OCI-LY1 (cell line): ENCODE results near the gene TANGO6.

ENCODE experiments used
- H2AFZ ChIP-seq: fragments of 200-600 bp; sonication (generic), shearing (Covaris generic); 2 replicates; pipeline ENCODE4 v1.6.0; 2014; ENCODE audit warnings: antibody characterized with exemption, mild to moderate bottlenecking, low read length
- H3F3A ChIP-seq: fragments of 200-600 bp; sonication (generic), shearing (Covaris generic); 2 replicates; pipeline ENCODE4 v1.6.0; 2014; ENCODE audit warnings: mild to moderate bottlenecking, antibody characterized with exemption, low read length, moderate library complexity; ENCODE audit not compliant: insufficient read depth
- H3K27ac ChIP-seq: fragments of 200-600 bp; sonication (generic); 2 replicates; pipeline ENCODE4 v1.5.1; 2014; ENCODE audit warnings: low read length, mixed run types, mild to moderate bottlenecking, low read depth; ENCODE audit not compliant: poor library complexity, severe bottlenecking
- H3K27me3 ChIP-seq: fragments of 200-600 bp; sonication (generic); 2 replicates; pipeline ENCODE4 v1.6.0; 2014; ENCODE audit warnings: antibody characterized with exemption, mild to moderate bottlenecking, low read length, moderate library complexity; ENCODE audit not compliant: insufficient read depth
- H3K36me3 ChIP-seq: fragments of 200-600 bp; sonication (generic); 2 replicates; pipeline ENCODE4 v1.6.1; 2014; ENCODE audit warnings: mild to moderate bottlenecking, antibody characterized with exemption, low read length, moderate library complexity, mixed read lengths; ENCODE audit not compliant: insufficient read depth
- H3K4me1 ChIP-seq: fragments of 200-600 bp; sonication (generic); 2 replicates; pipeline ENCODE4 v1.5.1; 2014; ENCODE audit warnings: mild to moderate bottlenecking, low read length, moderate library complexity; ENCODE audit not compliant: insufficient read depth, severe bottlenecking
- H3K4me2 ChIP-seq: fragments of 200-600 bp; sonication (generic), shearing (Covaris generic); 2 replicates; pipeline ENCODE4 v1.6.1; 2014; ENCODE audit warnings: low read length
- H3K4me3 ChIP-seq: fragments of 200-600 bp; sonication (generic); 2 replicates; pipeline ENCODE4 v1.5.1; 2014; ENCODE audit warnings: low read length, low read depth, mild to moderate bottlenecking, mixed read lengths; ENCODE audit not compliant: poor library complexity, severe bottlenecking
- H3K79me2 ChIP-seq: fragments of 200-600 bp; shearing (Covaris generic); 2 replicates; pipeline ENCODE4 v1.6.1; 2016; ENCODE audit warnings: mixed run types, low read length, mixed read lengths; ENCODE audit not compliant: insufficient read depth
- H3K9ac ChIP-seq: fragments of 200-600 bp; sonication (generic), shearing (Covaris generic); 2 replicates; pipeline ENCODE4 v1.6.1; 2014; ENCODE audit warnings: mild to moderate bottlenecking, low read length, mixed read lengths
- H3K9me2 ChIP-seq: fragments of 200-600 bp; sonication (generic), shearing (Covaris generic); 2 replicates; pipeline ENCODE4 v1.6.1; 2014; ENCODE audit warnings: low read depth, mild to moderate bottlenecking, low read length, mixed read lengths
- H3K9me3 ChIP-seq: fragments of 200-600 bp; shearing (Covaris generic); 2 replicates; pipeline ENCODE4 v1.6.1; 2014; ENCODE audit warnings: low read length, mixed read lengths
- H4K20me1 ChIP-seq: fragments of 200-600 bp; sonication (generic), shearing (Covaris generic); 2 replicates; pipeline ENCODE4 v1.6.0; 2016; ENCODE audit warnings: mild to moderate bottlenecking, low read length; ENCODE audit not compliant: insufficient read depth
- EZH2 ChIP-seq: fragments of 200-600 bp; sonication (generic), shearing (Covaris generic); IDR thresholded peaks from 2 replicates; pipeline ENCODE4 v1.8.0; 2017; ENCODE audit warnings: borderline replicate concordance, mixed run types, mild to moderate bottlenecking, antibody characterized with exemption, low read length, moderate library complexity, mixed read lengths
- TF ChIP-seq, protein P1 (sequence below): fragments of 200-600 bp; sonication (generic), shearing (Covaris generic); IDR thresholded peaks from 2 replicates; pipeline ENCODE4 v1.5.1; 2017; ENCODE audit warnings: mild to moderate bottlenecking, antibody characterized with exemption, low read length, moderate library complexity, mixed read lengths

TANGO6 gene

DNA sequence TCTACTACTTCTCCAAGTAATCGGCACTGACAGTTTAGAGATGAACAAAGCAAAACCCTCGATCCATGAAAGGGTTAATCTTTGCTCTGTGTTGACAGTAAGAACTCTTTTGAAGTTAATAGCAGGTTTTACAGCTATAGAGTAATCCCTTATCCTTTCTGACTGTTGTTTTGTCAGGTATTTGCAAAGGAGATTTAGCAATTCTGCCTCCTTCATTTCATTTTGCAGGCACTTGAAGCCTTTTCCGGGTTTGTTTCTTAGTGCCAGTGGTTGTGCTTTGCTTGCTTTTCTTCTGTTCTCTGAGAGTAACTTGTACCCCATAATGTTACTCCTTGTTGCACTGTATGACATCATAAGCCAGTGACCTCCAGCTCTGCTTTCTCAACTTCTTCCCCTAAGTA lies 64.5 kb downstream of the TANGO6 start:
- no peak overlapping the region for H3K4me2 ChIP-seq
- H3K9me3 ChIP-seq, result no peaks in the 10 kb centered on the region
- H3K4me3 ChIP-seq, result no peak overlapping the region
- no peaks in the 10 kb centered on the region for H3K4me1 ChIP-seq
- H4K20me1 ChIP-seq, result no peaks in the 10 kb centered on the region
- H3K27me3 ChIP-seq, result no peaks in the 10 kb centered on the region
- H3F3A ChIP-seq, result no peaks in the 10 kb centered on the region
- H3K9ac ChIP-seq, result no peak overlapping the region
- H2AFZ ChIP-seq, result no peak overlapping the region
- no peaks in the 10 kb centered on the region for H3K9me2 ChIP-seq
- no peak overlapping the region for H3K27ac ChIP-seq
- no peaks in the 10 kb centered on the region for H3K79me2 ChIP-seq
- peaks cover 3% of the 10 kb centered on the region; the same call in 1 of the 2 replicates for H3K36me3 ChIP-seq
- no peak for TF ChIP-seq EZH2
- TF ChIP-seq, protein P1, sequence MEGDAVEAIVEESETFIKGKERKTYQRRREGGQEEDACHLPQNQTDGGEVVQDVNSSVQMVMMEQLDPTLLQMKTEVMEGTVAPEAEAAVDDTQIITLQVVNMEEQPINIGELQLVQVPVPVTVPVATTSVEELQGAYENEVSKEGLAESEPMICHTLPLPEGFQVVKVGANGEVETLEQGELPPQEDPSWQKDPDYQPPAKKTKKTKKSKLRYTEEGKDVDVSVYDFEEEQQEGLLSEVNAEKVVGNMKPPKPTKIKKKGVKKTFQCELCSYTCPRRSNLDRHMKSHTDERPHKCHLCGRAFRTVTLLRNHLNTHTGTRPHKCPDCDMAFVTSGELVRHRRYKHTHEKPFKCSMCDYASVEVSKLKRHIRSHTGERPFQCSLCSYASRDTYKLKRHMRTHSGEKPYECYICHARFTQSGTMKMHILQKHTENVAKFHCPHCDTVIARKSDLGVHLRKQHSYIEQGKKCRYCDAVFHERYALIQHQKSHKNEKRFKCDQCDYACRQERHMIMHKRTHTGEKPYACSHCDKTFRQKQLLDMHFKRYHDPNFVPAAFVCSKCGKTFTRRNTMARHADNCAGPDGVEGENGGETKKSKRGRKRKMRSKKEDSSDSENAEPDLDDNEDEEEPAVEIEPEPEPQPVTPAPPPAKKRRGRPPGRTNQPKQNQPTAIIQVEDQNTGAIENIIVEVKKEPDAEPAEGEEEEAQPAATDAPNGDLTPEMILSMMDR, result no peak

DNA sequence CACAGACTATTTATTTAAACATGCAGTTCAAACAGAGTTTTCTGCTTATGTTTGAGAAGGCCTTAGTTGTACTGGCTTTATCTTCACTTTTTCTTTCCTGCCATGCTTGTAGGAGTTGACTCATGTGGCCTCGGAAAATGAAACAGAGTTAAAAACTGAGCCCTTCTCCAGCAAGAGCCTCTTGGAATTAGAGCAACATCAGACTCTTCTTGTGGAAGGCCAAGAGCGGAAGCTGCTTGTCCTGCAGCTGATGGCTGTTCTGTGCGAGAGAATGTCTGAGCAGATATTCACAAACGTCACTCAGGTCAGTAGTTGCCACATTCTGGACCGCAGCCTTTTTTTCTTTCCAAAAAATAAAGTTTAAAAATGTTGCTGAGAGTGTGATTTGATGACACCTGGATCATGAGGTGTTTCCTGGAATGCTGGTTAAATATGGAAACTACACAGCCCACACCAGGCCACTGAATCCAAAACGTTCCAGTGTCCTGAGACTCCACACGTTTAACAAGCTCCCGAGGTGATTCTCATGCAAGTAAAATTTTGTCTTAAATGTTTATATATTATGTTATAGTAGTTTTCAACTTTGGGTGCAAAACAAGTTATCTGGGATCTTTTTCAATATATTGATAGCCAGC lies 65.9 kb downstream of the TANGO6 start:
- no peaks in the 10 kb centered on the region for H3K4me1 ChIP-seq
- H3K27me3 ChIP-seq, result no peaks in the 10 kb centered on the region
- H4K20me1 ChIP-seq, result no peaks in the 10 kb centered on the region
- no peak overlapping the region for H2AFZ ChIP-seq
- H3F3A ChIP-seq, result no peaks in the 10 kb centered on the region
- H3K4me3 ChIP-seq, result no peak overlapping the region
- H3K4me2 ChIP-seq, result no peak overlapping the region
- H3K9me3 ChIP-seq, result no peaks in the 10 kb centered on the region
- peaks cover 3% of the 10 kb centered on the region; the same call in 1 of the 2 replicates for H3K36me3 ChIP-seq
- no peak overlapping the region for H3K9ac ChIP-seq
- H3K9me2 ChIP-seq, result no peaks in the 10 kb centered on the region
- TF ChIP-seq EZH2, result no peak
- TF ChIP-seq, protein P1, result no peak
- no peaks in the 10 kb centered on the region for H3K79me2 ChIP-seq
- H3K27ac ChIP-seq, result no peak overlapping the region

DNA sequence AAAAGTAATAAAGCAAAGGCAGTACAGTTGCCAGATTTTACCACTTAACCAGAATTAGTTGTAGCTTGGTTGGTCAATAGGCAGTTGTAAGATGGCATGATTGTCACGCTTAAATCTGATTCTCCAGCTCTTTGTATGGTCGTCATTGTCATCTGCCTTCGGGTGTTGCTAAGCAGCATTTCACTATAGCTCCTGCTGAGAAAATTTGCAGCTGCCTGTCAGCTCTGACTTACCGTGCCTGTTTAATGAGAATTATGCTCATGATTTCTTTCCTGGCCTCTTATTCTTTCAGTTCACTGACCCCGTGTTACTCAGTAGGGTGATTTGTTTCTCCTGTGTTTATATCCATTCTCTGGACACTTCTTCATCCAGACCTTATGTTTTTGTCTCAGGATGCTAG lies 66.7 kb downstream of the TANGO6 start:
- H3K9me3 ChIP-seq, result no peaks in the 10 kb centered on the region
- no peaks in the 10 kb centered on the region for H3K79me2 ChIP-seq
- H3F3A ChIP-seq, result no peaks in the 10 kb centered on the region
- H3K36me3 ChIP-seq, result peaks cover 3% of the 10 kb centered on the region; the same call in 1 of the 2 replicates
- TF ChIP-seq EZH2, result no peak
- TF ChIP-seq, protein P1, result no peak
- no peak overlapping the region for H3K9ac ChIP-seq
- H3K4me2 ChIP-seq, result no peak overlapping the region
- H4K20me1 ChIP-seq, result no peaks in the 10 kb centered on the region
- no peak overlapping the region for H3K27ac ChIP-seq
- no peak overlapping the region for H3K4me3 ChIP-seq
- no peaks in the 10 kb centered on the region for H3K9me2 ChIP-seq
- no peaks in the 10 kb centered on the region for H3K4me1 ChIP-seq
- no peak overlapping the region for H2AFZ ChIP-seq
- no peaks in the 10 kb centered on the region for H3K27me3 ChIP-seq
